Measurements from ENCODE around the gene MAP3K8.

GRCh38 chr10:30396698-30397097 lies 37.3 kb upstream of the MAP3K8 start:
- TF ChIP-seq CTCF (IDR thresholded peaks at IDR 0.05; ENCODE audit: extremely low read depth in 1 of 2, insufficient read depth in 1 of 2, low read depth in 1 of 2, low read length in 2 of 2) (no peak), EZH2 (IDR thresholded peaks at IDR 0.05; ENCODE audit: borderline replicate concordance, low read depth, low read length, severe bottlenecking) (no peak), JUN (IDR thresholded peaks at IDR 0.05; ENCODE audit: borderline replicate concordance, insufficient read depth, insufficient read length, low read depth) (no peak), MAX (IDR thresholded peaks at IDR 0.05; ENCODE audit: insufficient read depth, insufficient read length) (no peak)

Data from endothelial cell of umbilical vein (primary cell).